Measurements from ENCODE around the gene RBPJ.
A peak's percentile ranks its signal among the peaks of the same experiment; 100 is the strongest.
"Not testable (repeated sequence)": the region's sequence is repeated elsewhere in the genome, so short reads cannot be mapped to it uniquely, and the experiment has no call there.

RBPJ gene

DNA sequence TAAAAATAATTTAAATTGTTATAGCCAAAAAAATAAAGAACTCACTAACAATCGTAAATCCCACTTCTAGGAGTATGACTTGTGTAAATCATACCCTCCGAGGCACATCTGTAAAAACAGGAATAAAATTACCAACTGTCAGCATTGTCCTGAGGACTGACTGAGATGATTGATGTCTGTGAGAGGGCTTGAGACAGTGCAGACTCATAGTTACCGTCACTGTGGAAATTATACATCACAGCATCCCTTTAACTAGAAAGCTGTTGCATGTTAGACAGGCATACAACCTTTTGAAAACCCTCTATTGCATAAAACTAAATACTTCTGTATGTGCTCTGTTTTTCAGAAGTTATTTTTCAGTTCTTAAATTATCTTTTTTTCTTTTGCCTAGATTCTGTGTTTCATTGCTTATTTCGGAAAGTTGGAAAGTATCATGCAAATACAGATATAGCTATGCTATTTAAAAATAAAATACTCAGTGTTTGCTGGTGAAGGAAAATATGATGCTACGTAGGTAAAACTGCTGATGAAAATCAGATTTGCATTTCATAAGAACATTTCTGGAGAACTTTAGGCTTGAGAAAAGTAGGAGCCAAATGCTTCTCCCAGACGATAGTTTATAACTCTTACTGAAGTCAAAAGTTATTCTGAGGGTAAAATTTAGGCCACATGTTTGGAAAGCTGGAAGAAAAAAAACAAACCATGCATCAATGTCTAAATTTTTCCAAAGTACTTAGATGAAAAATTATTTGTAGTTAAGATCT is 13.6 kb upstream of the RBPJ start:
- Histone ChIP-seq H3K4me3 (ENCODE audit: low read depth in 1 of 2, low read length in 2 of 2) (no peak overlapping the region), H3K27ac (ENCODE audit: low read depth, low read length) (no peak overlapping the region), H3K9me3 (ENCODE audit: low read length) (no peaks in the 10 kb centered on the region), H3K4me1 (ENCODE audit: insufficient read depth, low read length) (peaks cover 10% of the 10 kb centered on the region), H3K9ac (ENCODE audit: low read length) (no peak overlapping the region), H3K36me3 (ENCODE audit: insufficient read depth, low read length) (no peaks in the 10 kb centered on the region), H3K27me3 (ENCODE audit: control insufficient read depth in 1 of 2, insufficient read depth in 2 of 2, low read length in 2 of 2) (no peaks in the 10 kb centered on the region)

DNA sequence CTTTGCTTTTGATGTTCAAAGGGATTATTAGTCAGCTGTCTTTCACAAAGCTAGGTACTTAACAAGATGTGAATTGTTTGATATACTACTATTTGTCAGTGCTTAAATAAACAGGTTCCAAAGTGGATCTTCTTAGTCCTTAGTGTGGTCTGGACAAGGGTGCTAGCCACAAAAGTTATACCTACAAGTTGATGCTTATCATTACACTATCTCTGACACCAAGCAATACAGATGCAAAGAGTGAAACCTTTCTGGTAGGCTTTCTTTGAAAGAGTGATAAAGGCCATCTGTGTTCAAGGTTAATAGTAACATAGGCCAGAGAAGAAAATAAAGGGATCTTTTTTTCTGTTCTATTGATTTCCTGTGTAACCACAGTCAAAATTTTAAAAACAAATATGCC is 12.2 kb upstream of the RBPJ start:
- no peak overlapping the region for H3K27ac ChIP-seq (ENCODE audit: low read depth, low read length)
- no peaks in the 10 kb centered on the region for H3K27me3 ChIP-seq (ENCODE audit: control insufficient read depth in 1 of 2, insufficient read depth in 2 of 2, low read length in 2 of 2)
- H3K9me3 ChIP-seq (ENCODE audit: low read length): no peaks in the 10 kb centered on the region
- H3K36me3 ChIP-seq (ENCODE audit: insufficient read depth, low read length): no peaks in the 10 kb centered on the region
- H3K4me3 ChIP-seq (ENCODE audit: low read depth in 1 of 2, low read length in 2 of 2): no peak overlapping the region
- H3K9ac ChIP-seq (ENCODE audit: low read length): no peak overlapping the region
- peaks cover 10% of the 10 kb centered on the region for H3K4me1 ChIP-seq (ENCODE audit: insufficient read depth, low read length)

DNA sequence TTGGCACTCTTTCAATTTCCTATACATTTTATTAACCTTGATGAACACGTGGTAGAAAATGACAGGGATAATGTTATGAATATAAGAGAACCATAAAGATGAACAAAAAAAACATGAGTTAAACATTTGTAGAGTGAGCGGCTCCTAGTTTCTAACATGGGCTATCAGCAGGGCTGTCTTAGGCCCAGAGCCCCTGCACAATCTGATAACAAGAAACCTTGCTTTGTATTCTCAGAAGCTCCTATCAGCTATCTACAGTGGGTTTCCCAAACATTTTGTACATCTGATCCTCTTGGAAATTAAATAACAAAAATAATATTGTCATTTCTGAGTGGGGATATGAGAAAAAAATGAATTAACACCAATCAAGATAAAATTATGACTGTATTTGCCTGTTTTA is 10.6 kb upstream of the RBPJ start:
- H3K9ac ChIP-seq (ENCODE audit: low read length): no peak overlapping the region
- no peaks in the 10 kb centered on the region for H3K36me3 ChIP-seq (ENCODE audit: insufficient read depth, low read length)
- no peaks in the 10 kb centered on the region for H3K27me3 ChIP-seq (ENCODE audit: control insufficient read depth in 1 of 2, insufficient read depth in 2 of 2, low read length in 2 of 2)
- peaks cover 10% of the 10 kb centered on the region for H3K4me1 ChIP-seq (ENCODE audit: insufficient read depth, low read length)
- no peak overlapping the region for H3K4me3 ChIP-seq (ENCODE audit: low read depth in 1 of 2, low read length in 2 of 2)
- H3K9me3 ChIP-seq (ENCODE audit: low read length): no peaks in the 10 kb centered on the region
- H3K27ac ChIP-seq (ENCODE audit: low read depth, low read length): no peak overlapping the region

DNA sequence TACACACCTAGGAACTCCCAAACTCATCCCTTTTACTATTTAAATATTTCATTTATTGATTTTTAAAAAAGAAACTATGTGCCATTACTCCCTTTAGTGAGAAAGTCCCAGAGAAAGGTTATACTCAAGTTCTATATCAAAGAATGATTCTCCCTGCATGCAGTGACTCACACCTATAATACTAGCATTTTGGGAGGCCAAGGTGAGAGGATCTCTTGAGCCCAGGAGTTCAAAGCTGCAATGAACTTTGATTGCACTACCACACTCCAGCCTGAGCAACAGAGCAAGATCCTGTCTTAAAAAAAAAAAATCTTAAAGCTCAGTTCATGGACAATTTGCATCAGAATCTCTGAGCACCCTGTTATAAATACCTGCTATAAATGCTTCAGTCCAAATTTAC is 9.2 kb upstream of the RBPJ start:
- Histone ChIP-seq H3K36me3 (ENCODE audit: insufficient read depth, low read length) (no peaks in the 10 kb centered on the region), H3K27ac (ENCODE audit: low read depth, low read length) (no peak overlapping the region), H3K27me3 (ENCODE audit: control insufficient read depth in 1 of 2, insufficient read depth in 2 of 2, low read length in 2 of 2) (no peaks in the 10 kb centered on the region), H3K4me3 (ENCODE audit: low read depth in 1 of 2, low read length in 2 of 2) (no peak overlapping the region), H3K4me1 (ENCODE audit: insufficient read depth, low read length) (peaks cover 10% of the 10 kb centered on the region), H3K9ac (ENCODE audit: low read length) (no peak overlapping the region), H3K9me3 (ENCODE audit: low read length) (no peaks in the 10 kb centered on the region)

DNA sequence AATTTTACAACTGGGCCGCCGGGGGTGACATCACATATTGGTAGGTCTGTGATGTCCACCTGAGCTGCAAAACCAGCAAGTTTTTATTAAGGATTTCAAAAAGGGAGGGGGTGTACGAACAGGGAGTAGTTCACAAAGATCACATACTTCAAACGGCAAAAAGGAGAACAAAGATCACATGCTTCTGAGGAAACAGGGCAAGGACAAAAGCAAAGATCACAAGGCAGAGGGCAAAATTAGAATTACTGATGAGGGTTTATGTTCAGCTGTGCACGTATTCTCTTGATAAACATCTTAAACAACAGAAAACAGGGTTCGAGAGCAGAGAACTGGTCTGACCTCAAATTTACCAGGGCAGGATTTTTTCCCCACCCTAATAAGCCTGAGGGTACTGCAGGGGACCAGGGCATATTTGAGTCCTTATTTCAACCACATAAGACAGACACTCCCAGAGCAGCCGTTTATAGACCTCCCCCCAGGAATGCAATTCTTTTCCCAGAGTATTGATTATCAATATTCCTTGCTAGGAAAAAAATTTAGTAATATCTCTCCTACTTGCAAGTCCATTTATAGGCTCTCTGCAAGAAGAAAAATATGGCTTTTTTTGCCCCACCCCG is 5.4 kb upstream of the RBPJ start:
- H3K27me3 ChIP-seq (ENCODE audit: control insufficient read depth in 1 of 2, insufficient read depth in 2 of 2, low read length in 2 of 2); H3K4me1 ChIP-seq (ENCODE audit: insufficient read depth, low read length); H3K9ac ChIP-seq (ENCODE audit: low read length); H3K36me3 ChIP-seq (ENCODE audit: insufficient read depth, low read length); H3K9me3 ChIP-seq (ENCODE audit: low read length); H3K27ac ChIP-seq (ENCODE audit: low read depth, low read length); H3K4me3 ChIP-seq (ENCODE audit: low read depth in 1 of 2, low read length in 2 of 2): not testable (repeated sequence)

DNA sequence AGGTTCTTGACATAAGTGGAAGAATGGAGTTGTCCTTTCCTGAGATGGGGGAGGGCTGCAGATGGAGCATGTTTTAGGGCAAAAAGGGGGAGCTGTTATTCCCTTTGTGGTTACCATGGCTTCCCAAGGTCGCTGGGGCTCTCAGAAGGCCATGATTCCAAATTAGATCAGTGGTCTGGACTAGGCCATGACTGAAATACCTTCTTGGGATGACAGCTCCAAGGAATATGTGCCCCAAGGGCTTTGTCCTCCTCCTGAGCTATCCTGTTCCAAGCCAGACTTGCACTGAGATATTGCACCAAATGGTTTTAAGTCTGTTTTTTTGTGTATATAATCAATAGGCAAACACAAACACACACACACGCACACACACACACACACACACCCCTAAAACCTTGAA is 3.0 kb upstream of the RBPJ start:
- Histone ChIP-seq H3K9ac (ENCODE audit: low read length) (no peak overlapping the region), H3K27ac (ENCODE audit: low read depth, low read length) (no peak overlapping the region), H3K27me3 (ENCODE audit: control insufficient read depth in 1 of 2, insufficient read depth in 2 of 2, low read length in 2 of 2) (no peaks in the 10 kb centered on the region), H3K4me3 (ENCODE audit: low read depth in 1 of 2, low read length in 2 of 2) (no peak overlapping the region), H3K9me3 (ENCODE audit: low read length) (no peaks in the 10 kb centered on the region), H3K36me3 (ENCODE audit: insufficient read depth, low read length) (no peaks in the 10 kb centered on the region), H3K4me1 (ENCODE audit: insufficient read depth, low read length) (peaks cover 2% of the 10 kb centered on the region)

DNA sequence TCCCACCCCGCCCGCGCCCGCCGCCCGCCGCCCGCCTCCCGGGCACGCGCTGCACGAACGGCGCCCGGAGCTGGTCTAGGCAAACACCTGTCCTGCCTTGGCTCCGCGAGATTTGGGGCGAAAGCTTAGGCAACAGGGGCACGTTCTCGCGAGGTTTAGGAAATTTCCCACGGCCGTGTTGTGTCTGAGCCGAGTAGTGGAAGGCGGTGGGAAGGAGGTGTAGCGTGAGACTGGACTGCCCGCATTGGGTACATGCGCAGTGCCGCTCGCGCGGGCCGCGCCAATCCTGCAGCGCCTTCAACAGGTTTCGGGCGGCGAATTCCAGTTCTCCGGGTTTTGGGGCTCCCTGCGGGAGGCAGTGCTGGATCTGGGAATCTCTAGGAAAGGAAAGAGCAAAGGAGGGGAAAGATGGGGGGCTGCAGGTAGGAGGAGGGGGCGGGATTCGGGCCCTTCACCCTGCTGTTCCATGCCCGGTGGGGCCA is 1.3 kb upstream of the RBPJ start:
- no peaks in the 10 kb centered on the region for H3K9me3 ChIP-seq (ENCODE audit: low read length)
- H3K9ac ChIP-seq (ENCODE audit: low read length): peak overlapping the region; percentile 84
- no peaks in the 10 kb centered on the region for H3K36me3 ChIP-seq (ENCODE audit: insufficient read depth, low read length)
- peak overlapping the region; percentile 79 to 93 for H3K4me3 ChIP-seq (ENCODE audit: low read depth in 1 of 2, low read length in 2 of 2)
- peaks cover 17% of the 10 kb centered on the region for H3K4me1 ChIP-seq (ENCODE audit: insufficient read depth, low read length)
- H3K27me3 ChIP-seq (ENCODE audit: control insufficient read depth in 1 of 2, insufficient read depth in 2 of 2, low read length in 2 of 2): no peaks in the 10 kb centered on the region
- H3K27ac ChIP-seq (ENCODE audit: low read depth, low read length): peak overlapping the region; percentile 94

DNA sequence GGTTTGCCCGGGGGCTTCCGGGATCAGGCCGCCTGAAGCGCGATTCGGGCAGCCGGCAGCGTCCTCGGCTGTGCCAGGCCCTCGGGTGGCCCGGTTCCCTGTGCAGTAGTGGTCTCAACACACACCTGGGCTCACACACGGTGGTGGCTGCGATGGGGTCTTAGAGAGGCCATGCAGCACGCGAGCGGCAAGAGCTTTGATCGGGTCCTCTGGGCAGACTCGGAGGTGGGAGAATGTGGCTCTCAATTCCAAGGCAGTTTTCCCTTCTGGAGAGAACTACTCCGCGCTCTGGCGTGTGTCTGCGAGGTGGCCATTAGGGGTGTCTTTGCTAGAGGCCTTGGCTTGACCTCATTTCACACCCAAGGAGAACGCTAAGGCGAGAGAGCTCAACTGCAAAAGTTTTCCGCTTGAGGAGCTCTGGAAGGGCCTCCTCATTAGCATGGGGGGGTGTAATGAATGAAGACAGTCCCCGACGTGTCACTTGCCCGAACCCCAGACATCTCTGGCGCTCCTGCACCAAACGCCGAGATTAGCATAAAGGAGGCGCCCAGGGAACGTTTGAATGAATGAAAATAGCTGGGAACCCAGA is 771 bp upstream of the RBPJ start:
- Histone ChIP-seq H3K4me3 (ENCODE audit: low read depth in 1 of 2, low read length in 2 of 2) (peak overlapping the region; percentile 79 to 93), H3K9me3 (ENCODE audit: low read length) (no peaks in the 10 kb centered on the region), H3K27me3 (ENCODE audit: control insufficient read depth in 1 of 2, insufficient read depth in 2 of 2, low read length in 2 of 2) (no peaks in the 10 kb centered on the region), H3K9ac (ENCODE audit: low read length) (peak overlapping the region; percentile 84), H3K27ac (ENCODE audit: low read depth, low read length) (peak overlapping the region; percentile 94), H3K36me3 (ENCODE audit: insufficient read depth, low read length) (no peaks in the 10 kb centered on the region), H3K4me1 (ENCODE audit: insufficient read depth, low read length) (peaks cover 17% of the 10 kb centered on the region)

DNA sequence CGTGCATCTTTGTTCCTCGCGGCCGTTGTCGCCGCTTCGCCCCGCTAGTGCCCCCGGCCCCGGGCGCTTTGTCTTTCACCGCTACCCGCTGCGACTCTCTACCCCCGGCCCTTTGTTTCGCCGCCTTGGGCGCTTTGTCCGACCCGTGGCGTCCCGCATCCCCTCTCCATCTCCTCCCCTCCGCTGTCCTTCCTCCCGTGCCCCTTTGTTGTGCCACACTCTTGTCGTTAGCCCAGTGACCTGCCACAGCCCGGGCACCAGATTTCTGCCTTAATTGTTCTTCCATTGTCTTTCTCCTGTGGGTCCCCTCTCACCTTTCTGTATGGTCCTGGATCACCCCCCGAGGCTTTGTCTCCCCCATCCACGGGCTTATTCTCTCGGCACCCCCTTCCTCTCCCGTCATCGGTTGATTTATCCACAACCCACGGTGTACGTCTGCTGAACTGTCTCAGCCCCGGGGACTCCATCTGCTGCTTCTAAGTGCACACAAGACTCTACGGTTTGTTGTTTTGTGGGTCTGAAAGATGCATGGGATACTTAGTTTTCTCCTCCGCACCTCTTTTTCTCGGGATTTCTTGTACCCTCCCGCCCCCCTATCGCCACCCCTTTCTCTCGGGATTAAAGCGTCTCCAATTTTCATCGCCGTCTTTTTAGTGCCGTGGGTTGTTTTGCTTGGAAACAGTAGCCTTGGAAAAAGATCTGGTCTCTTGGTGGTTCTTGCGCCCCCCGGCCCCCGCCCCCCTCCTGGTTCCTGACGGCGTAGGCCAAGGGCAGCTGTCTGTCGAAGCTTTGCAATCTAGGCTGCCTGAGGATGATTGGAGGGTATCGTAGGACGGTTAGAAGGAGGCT is 783 bp downstream of the RBPJ start:
- peak overlapping the region; percentile 73 for H3K27ac ChIP-seq (ENCODE audit: low read depth, low read length)
- no peaks in the 10 kb centered on the region for H3K27me3 ChIP-seq (ENCODE audit: control insufficient read depth in 1 of 2, insufficient read depth in 2 of 2, low read length in 2 of 2)
- no peaks in the 10 kb centered on the region for H3K36me3 ChIP-seq (ENCODE audit: insufficient read depth, low read length)
- H3K9me3 ChIP-seq (ENCODE audit: low read length): no peaks in the 10 kb centered on the region
- H3K4me1 ChIP-seq (ENCODE audit: insufficient read depth, low read length): peaks cover 20% of the 10 kb centered on the region
- H3K9ac ChIP-seq (ENCODE audit: low read length): peak overlapping the region; percentile 74
- H3K4me3 ChIP-seq (ENCODE audit: low read depth in 1 of 2, low read length in 2 of 2): peak overlapping the region; percentile 61 to 96

DNA sequence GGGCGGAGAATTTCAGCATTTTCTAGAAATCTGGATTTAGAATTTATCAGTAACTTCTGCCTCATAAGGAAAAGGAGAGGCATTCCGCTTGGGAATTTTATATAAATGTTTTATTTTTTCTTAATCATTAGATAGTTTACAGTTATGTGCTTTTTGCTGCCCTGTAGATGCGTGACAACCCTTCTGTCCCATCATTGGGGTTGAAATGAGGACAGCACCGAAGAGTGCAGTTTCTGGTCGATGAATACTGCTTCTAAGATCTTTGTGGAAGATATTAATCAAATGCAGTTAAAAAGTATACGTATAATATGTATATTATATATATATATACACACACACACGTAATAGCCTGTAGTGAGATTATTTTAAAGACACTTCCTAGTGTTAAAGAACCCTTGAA is 1.5 kb downstream of the RBPJ start:
- Histone ChIP-seq H3K27me3 (ENCODE audit: control insufficient read depth in 1 of 2, insufficient read depth in 2 of 2, low read length in 2 of 2) (no peaks in the 10 kb centered on the region), H3K27ac (ENCODE audit: low read depth, low read length) (no peak overlapping the region), H3K36me3 (ENCODE audit: insufficient read depth, low read length) (no peaks in the 10 kb centered on the region), H3K9me3 (ENCODE audit: low read length) (no peaks in the 10 kb centered on the region), H3K9ac (ENCODE audit: low read length) (peak overlapping the region; percentile 74), H3K4me1 (ENCODE audit: insufficient read depth, low read length) (peaks cover 21% of the 10 kb centered on the region), H3K4me3 (ENCODE audit: low read depth in 1 of 2, low read length in 2 of 2) (peak overlapping the region; percentile 61 to 96)

DNA sequence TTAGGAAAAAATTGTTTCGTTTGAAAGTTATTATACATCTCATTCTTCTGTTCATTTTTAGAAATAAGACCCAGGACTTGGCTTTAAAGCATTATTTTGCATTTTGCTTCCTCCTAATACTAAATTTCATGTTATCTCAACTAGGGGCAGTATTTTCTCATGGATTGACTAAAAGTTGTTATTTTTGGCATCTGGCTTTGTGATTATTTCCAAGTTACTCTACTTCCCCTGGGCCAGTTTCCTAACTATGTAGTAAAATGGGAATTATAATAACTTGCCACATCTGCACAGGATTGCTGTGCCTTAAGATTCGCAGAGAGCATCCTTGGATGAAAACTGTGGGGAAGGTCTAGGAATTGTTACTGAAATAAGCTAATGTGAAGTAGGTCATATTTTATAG is 3.0 kb downstream of the RBPJ start:
- no peaks in the 10 kb centered on the region for H3K9me3 ChIP-seq (ENCODE audit: low read length)
- no peak overlapping the region for H3K27ac ChIP-seq (ENCODE audit: low read depth, low read length)
- H3K9ac ChIP-seq (ENCODE audit: low read length): no peak overlapping the region
- H3K27me3 ChIP-seq (ENCODE audit: control insufficient read depth in 1 of 2, insufficient read depth in 2 of 2, low read length in 2 of 2): no peaks in the 10 kb centered on the region
- H3K36me3 ChIP-seq (ENCODE audit: insufficient read depth, low read length): no peaks in the 10 kb centered on the region
- peaks cover 26% of the 10 kb centered on the region for H3K4me1 ChIP-seq (ENCODE audit: insufficient read depth, low read length)
- no peak overlapping the region for H3K4me3 ChIP-seq (ENCODE audit: low read depth in 1 of 2, low read length in 2 of 2)
